Prostate gland (tissue), 2 donors: Measurements from ENCODE around the gene C1R. TPM values are rescaled to one million over a fixed set of nuclear protein-coding genes. Genes with fewer than 3 reads are reported as not detected.
A peak's percentile ranks its signal among the peaks of the same experiment; 100 is the strongest.
"Not testable (repeated sequence)": the region's sequence is repeated elsewhere in the genome, so short reads cannot be mapped to it uniquely, and the experiment has no call there.

Source experiments
- DNase-seq: peaks from one replicate; pipeline ENCODE4 v3.0.0-alpha.2; 2019; ENCODE audit warnings: low spot score
- H3K27ac ChIP-seq, 2 donors: fragments of 200-600 bp; sonication (generic); 2 replicates each; pipeline ENCODE4 v1.5.1; 2017 to 2019
- H3K27me3 ChIP-seq: fragments of 200-600 bp; sonication (generic); replicated peaks from 2 replicates; pipeline ENCODE4 v1.5.1; 2019; ENCODE audit not compliant: insufficient read depth
- H3K36me3 ChIP-seq, 2 donors: fragments of 200-600 bp; sonication (generic); 1 replicate in 1 of 2; 2 replicates in 1 of 2; pipeline versions ENCODE4 v1.5.1 to v1.8.1; 2017 to 2019
- H3K4me1 ChIP-seq: fragments of 200-600 bp; sonication (generic); replicated peaks from 2 replicates; pipeline ENCODE4 v1.5.1; 2019
- H3K4me3 ChIP-seq, 2 donors: fragments of 200-600 bp; sonication (generic); 2 replicates each; pipeline ENCODE4 v1.5.1; 2017 to 2019
- H3K9me3 ChIP-seq: fragments of 200-600 bp; sonication (generic); 2 replicates; pipeline ENCODE4 v1.5.1; 2017
- CTCF ChIP-seq, 4 experiments: fragments of 200-600 bp in 2 of 4; fragments of 450-650 bp in 2 of 4; sonication (generic) in 2 of 4; IDR thresholded peaks; 1 replicate in 3 of 4; 2 replicates in 1 of 4; pipeline ENCODE4 v1.5.1; 2016 to 2019; ENCODE audit warnings: antibody characterized with exemption in 4 of 4, mild to moderate bottlenecking in 2 of 4, moderate library complexity in 2 of 4
- POLR2A ChIP-seq: fragments of 450-650 bp; IDR thresholded peaks from one replicate; pipeline ENCODE4 v1.6.1; 2016; ENCODE audit warnings: antibody characterized with exemption, mild to moderate bottlenecking
- POLR2AphosphoS5 ChIP-seq: sonication (generic); formaldehyde crosslinking; IDR thresholded peaks from one replicate; pipeline ENCODE4 v1.6.1; 2017; ENCODE audit warnings: antibody characterized with exemption
- WGBS: methylation state at CpG from one replicate; pipeline ENCODE4 v1.1.5; 2018; 5-methylcytosine and 5-hydroxymethylcytosine counted together
- intact Hi-C: fragments of 100-400 bp; cut with DNase I; formaldehyde crosslinking; loops from one replicate; pipeline ENCODE4 v1.14.2; 2022
- total RNA-seq, 2 donors: library from RNA; depleted of rRNA; stranded (reverse); fragments of >200 nt; gene quantifications; one replicate each; pipeline ENCODE4 v1.1.0, GENCODE V29; 2016

C1R gene
- total RNA-seq, 2 donors from 2014 or later: 104 to 261 TPM

DNA sequence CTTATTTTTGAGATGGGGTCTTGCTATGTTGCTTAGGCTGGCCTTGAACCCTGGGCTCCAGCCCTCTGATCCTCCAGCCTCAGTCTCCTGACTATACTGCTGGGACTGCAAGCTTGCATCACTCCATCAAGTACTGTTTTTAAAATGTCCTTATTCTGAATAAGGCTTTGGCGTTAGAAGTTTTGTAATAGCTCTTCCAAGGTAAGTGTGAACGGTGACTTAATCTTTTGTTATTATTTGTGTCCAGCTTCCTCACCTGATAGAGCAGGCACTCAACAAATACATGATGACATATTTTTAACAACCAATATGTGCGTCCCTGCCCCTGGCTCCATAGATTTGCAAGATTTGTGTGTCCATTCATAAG, 15.4 kb upstream of the C1R start:
- 32% methylated on average over 3 of the region's 3 CpGs for WGBS
- no peak for TF ChIP-seq CTCF (IDR thresholded peaks at IDR 0.05)
- TF ChIP-seq POLR2AphosphoS5: no peak
- TF ChIP-seq POLR2A: no peak
- no peaks in the 10 kb centered on the region for H3K9me3 ChIP-seq
- peak overlapping the region; percentile 77 to 89 for H3K27ac ChIP-seq
- no peak for DNase-seq
- no peaks in the 10 kb centered on the region for H3K4me1 ChIP-seq
- H3K27me3 ChIP-seq: no peaks in the 10 kb centered on the region
- H3K36me3 ChIP-seq: no peaks in the 10 kb centered on the region
- intact Hi-C loops: loop anchor here (2.0 kb wide), 1 partner anchor 47 kb away; the partner anchor contains the start of gene C1S
- peak overlapping the region; percentile 45 to 54 for H3K4me3 ChIP-seq

GRCh38 chr12:7107181-7107580, 14.9 kb upstream of the C1R start:
- intact Hi-C loops: not testable (repeated sequence)

DNA sequence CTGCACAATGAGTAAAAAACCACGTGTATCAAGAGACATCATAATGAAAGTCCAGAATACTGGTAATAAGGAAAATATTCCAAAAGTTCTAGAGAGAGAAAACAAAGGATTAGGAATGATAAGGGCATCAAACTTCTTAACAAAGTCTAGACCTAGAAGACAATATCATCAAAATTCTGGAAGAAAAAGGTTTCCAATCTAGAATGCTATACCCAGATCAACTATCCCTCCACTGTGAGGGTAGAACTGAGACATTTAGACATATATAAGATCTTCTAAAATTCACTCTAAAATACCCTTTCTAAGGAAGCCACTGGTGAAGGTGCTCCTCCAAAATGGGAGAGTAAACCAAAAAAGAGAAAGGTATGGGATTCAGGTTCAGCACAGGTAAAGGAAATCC, 13.8 kb upstream of the C1R start:
- Histone ChIP-seq H3K36me3 (no peaks in the 10 kb centered on the region), H3K27me3 (no peaks in the 10 kb centered on the region), H3K4me1 (no peaks in the 10 kb centered on the region), H3K27ac (no peak overlapping the region), H3K4me3 (no peak overlapping the region), H3K9me3 (no peaks in the 10 kb centered on the region)
- WGBS: 94% methylated on average over 1 of the region's 1 CpG
- intact Hi-C loops: no loop called here
- TF ChIP-seq POLR2A (no peak), POLR2AphosphoS5 (no peak), CTCF (IDR thresholded peaks at IDR 0.05) (no peak)
- no peak for DNase-seq

More at GRCh38 chr12:7107181-7107580, 14.9 kb upstream of the C1R start:
- not testable (repeated sequence) for H3K27ac ChIP-seq, DNase-seq, H3K27me3 ChIP-seq, H3K36me3 ChIP-seq, H3K9me3 ChIP-seq, H3K4me3 ChIP-seq, H3K4me1 ChIP-seq
- 98% methylated on average over 5 of the region's 5 CpGs for WGBS

- WGBS: 92% methylated on average over 14 of the region's 14 CpGs
- no peak for DNase-seq
- TF ChIP-seq POLR2AphosphoS5 (no peak), POLR2A (no peak), CTCF (IDR thresholded peaks at IDR 0.05) (no peak)
- no peaks in the 10 kb centered on the region for H3K4me1 ChIP-seq
- no peak overlapping the region for H3K4me3 ChIP-seq
- H3K27me3 ChIP-seq: no peaks in the 10 kb centered on the region
- no peaks in the 10 kb centered on the region for H3K36me3 ChIP-seq
- no peaks in the 10 kb centered on the region for H3K9me3 ChIP-seq
- no peak overlapping the region for H3K27ac ChIP-seq
- intact Hi-C loops: no loop called here
These were observed 11.8 kb upstream of the C1R start for GRCh38 chr12:7103837-7104584.

DNA sequence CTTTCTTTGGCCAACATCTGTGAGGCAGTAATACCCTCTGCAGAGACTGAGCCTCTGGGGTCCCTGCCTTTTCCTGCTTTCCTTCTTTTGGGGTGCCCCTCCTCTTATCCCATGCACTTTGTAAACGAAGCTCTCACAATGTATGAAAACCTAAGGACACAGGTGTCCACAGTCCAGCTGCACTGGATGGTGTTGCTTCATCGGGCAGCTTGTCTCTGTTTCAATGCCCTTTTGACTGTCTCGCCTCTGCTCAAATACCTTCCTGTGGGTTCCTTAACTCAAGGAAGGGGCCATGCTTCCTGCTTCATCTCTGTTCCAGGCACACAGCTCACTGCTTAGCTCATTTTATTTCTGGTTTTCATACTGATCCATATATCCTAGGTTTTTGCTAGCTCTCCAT, 10.3 kb upstream of the C1R start:
- no peak for DNase-seq
- H3K4me3 ChIP-seq: no peak overlapping the region
- no peaks in the 10 kb centered on the region for H3K4me1 ChIP-seq
- intact Hi-C loops: no loop called here
- no peak overlapping the region for H3K27ac ChIP-seq
- no peaks in the 10 kb centered on the region for H3K27me3 ChIP-seq
- no peaks in the 10 kb centered on the region for H3K9me3 ChIP-seq
- TF ChIP-seq POLR2A: no peak
- no peak for TF ChIP-seq CTCF (IDR thresholded peaks at IDR 0.05)
- TF ChIP-seq POLR2AphosphoS5: no peak
- 79% methylated on average over 3 of the region's 3 CpGs for WGBS
- H3K36me3 ChIP-seq: no peaks in the 10 kb centered on the region
